NCI-H2081 (cell line): ENCODE measurements around the gene TBC1D10B.
"Not testable (repeated sequence)": the region's sequence is repeated elsewhere in the genome, so short reads cannot be mapped to it uniquely, and the experiment has no call there.

Experiments used
- DNase-seq, 2 experiments: peaks; one replicate each; lab custom pipeline; 2025; lab: John Stamatoyannopoulos, UW

Gene TBC1D10B

GRCh38 chr16:30354423-30355143 is 15.7 kb downstream of the TBC1D10B start:
- no peak for DNase-seq

DNA sequence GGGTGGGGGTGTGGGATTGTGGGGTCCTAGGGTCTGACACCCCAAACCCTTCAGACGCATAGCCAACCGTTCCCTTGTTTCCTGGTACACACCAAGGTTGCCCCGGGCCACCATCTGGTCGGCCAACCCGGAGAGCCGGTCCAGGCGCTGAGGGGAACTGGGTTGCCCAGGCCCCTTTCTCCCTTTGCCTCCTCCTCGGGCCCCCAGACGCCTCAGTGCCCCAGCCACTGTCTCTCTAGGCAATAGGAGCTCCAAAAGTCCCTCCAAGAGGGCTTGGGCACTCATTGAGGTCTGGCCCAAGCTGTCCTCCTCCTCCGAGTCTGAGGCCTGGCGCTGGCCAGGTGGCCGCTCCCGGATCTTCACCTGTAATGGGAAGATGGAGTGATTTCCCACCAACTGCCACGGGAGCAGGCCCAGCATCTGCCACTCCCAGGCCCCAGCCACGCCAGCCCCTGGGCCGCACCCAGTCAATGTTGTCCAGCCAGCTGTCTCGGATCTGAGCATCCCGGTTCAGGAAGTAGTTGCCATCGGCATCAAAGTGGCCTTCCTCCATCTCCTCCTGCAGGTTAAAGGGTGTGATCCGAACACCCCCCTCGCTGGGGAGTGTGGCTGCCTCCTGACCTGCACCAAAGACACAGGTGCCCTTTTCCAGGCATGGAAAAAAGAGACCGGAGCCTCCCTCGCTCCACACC is 16.7 kb downstream of the TBC1D10B start:
- no peak for DNase-seq

DNA sequence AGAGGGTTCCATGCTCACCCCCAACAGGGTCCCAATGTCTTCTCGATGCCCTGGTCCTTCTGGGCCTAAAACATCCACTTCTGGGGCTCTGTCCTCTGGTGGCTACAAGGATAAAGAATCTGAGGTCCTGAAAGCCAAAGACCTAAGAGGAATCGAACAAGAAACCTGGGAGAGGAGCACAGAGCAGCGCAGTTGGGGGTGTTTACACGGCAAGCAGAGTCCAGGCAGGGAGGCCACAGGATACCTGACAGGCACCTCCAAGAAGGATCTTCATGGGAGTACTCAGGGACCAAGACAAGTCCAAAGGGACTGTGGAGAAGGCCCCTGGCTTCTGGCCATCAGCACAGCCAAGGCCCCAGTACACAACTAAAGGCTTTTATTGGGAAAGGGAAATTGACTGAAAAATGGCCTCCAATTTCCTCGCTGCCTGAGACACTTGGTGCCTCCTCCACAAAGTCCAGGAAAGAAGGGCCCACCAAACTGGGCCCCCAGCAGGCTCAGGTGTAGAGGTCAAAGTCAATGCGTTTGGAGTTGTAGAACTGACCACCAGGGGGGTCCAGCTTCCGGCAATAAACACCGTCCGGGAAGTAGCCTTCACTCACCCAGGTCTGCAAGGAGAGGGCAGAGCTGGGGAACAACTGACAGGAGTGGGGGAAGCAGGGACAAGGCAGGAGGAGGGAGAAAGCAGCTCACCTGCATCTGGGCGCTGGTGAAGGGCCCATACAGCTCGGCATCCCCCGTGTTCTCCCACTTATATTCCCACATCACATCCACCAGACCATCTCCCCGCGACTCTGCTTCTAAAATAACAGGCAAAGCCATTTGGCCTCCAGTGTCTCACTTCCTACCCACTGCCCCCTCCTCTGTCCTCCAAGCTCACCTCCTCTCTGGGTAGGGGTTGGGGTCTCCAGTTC is 17.5 kb downstream of the TBC1D10B start:
- no peak for DNase-seq

- no peak for DNase-seq
Observed at GRCh38 chr16:30351586-30352419, 18.5 kb downstream of the TBC1D10B start.

- no peak for DNase-seq
Observed at GRCh38 chr16:30351001-30351441, 19.3 kb downstream of the TBC1D10B start.

DNA sequence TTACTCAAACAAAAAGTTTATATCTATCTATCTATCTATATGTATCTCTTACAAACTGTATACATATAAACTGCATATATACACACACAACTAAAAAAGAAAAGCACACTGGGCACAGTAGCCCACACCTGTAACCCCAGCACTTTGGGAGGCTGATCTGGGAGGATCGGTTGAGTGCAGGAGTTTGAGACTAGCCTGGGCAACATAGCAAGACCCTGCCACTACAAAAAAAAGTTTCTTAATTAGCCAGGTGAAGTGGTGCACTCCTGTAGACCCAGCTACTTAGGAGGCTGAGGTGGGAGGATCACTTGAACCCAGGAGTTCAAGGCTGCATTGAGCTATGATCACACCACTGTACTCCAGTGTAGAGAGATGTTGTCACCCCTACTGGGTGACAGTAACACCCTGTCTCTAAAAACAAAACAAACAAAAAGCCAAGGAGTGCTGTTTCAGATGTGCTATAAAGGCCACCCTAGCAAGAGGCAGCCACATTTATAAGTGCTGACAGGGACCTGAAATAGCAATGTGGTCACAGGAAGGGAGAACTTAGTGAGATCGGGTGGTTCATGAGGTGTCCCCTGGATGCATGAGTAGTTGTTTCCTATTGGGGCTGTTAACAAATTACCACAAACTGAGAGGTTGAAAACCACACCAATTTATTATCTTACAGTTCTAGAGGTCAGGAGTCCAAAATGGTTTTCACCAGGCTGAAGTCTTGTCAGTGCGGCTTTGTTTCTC is 20.0 kb downstream of the TBC1D10B start:
- DNase-seq: no peak

- no peak for DNase-seq
Observed at GRCh38 chr16:30349675-30350074, 20.6 kb downstream of the TBC1D10B start.

GRCh38 chr16:30348929-30349328 is 21.4 kb downstream of the TBC1D10B start:
- no peak for DNase-seq

GRCh38 chr16:30348113-30348512 is 22.2 kb downstream of the TBC1D10B start:
- no peak for DNase-seq

GRCh38 chr16:30346286-30346685 is 24.0 kb downstream of the TBC1D10B start:
- no peak for DNase-seq

DNA sequence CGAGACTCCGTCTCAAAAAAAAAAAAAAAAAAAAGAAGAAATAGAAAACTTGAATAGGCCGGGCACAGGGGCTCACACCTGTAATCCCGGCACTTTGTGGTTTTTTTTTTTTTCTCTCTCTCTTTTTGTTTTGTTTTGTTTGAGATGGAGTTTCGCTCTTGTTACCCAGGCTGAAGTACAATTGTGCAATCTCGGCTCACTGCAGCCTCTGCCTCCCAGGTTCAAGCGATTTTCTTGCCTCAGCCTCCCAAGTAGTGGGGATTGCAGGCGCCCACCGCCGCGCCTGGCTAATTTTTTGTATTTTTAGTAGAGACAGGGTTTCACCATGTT is 26.8 kb downstream of the TBC1D10B start:
- not testable (repeated sequence) for DNase-seq

DNA sequence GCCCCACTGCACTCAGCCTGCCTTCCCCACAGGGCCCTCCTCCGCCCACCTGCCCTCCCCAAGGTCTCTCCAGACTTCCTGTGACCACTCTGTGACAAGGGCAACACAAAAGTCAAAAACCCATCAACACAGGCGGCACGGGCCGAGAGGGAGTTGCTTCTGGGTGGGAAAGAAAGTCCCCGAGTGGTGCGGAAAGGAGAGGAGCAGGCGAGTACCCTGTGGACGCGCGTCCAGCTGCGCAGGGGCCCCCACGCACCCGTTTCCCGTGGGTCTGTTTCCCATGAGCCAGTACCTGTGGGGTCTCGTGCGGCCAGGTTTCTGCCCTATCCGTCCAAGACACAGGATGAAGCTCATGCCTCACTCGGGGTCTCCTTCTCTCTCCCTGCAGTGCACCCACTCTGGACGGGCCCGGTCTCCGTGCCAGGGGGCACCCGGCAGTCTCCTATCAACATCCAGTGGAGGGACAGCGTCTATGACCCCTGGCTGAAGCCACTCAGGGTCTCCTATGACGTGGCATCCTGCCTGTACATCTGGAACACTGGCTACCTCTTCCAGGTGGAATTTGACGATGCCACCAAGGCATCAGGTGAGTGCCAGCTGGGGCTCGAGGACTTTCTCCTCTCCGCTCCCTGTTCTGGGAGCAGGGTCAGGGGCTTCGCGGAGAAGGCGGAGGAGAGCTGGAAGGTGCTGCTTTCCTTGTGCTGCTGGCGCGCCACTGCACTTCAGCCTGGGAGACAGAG is 27.4 kb downstream of the TBC1D10B start:
- DNase-seq: no peak

GRCh38 chr16:30341971-30342370 is 28.3 kb downstream of the TBC1D10B start:
- DNase-seq: not testable (repeated sequence)

GRCh38 chr16:30340621-30341020 is 29.7 kb downstream of the TBC1D10B start:
- DNase-seq: peak; percentile 47 to 82

GRCh38 chr16:30338715-30339114 is 31.6 kb downstream of the TBC1D10B start:
- not testable (repeated sequence) for DNase-seq

GRCh38 chr16:30337964-30338357 is 32.3 kb downstream of the TBC1D10B start:
- not testable (repeated sequence) for DNase-seq

- peak in 1 of 2 experiments; percentile 28 for DNase-seq
Observed at GRCh38 chr16:30335598-30336474, 34.5 kb downstream of the TBC1D10B start.

DNA sequence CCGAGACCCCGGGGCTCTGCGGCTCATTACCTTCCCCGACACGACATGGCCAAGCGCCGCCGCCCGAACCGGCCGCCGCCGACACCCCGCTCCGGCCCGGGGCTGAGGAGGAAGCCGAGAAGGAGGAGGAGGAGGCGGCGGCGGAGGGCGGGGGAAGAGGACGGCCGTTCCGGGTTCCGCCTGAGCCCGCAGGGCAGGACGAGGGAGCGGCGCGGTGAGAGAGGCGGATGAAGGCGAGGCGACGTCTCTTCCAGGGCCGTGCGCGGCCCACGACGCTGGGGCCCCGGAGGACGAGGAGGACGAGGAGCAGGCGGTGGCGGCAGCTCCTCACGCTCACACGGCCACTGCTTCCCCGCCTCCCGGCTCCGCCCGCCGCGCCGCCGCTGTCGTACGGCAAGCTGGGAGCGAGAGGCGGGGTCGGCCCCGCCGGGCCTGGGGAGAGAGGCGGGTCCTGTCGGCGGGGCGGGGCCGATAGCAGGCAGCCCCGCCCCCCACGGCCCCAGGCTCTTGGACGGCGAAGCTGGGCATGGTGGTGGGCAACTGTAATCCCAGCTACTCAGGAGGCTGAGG is 35.2 kb downstream of the TBC1D10B start:
- peak; percentile 55 to 72 for DNase-seq

GRCh38 chr16:30334473-30334989 is 35.8 kb downstream of the TBC1D10B start:
- peak; percentile 62 to 79 for DNase-seq
